NCI-H2107 treated with DMSO at 0.1 percent for 48 hours (cell line): ENCODE measurements around the gene SERPINB8.
A peak's percentile ranks its signal among the peaks of the same experiment; 100 is the strongest.

Experiments used
- DNase-seq: peaks from one replicate; lab custom pipeline; 2025; ENCODE audit not compliant: unreplicated experiment; lab: John Stamatoyannopoulos, UW

SERPINB8 gene

DNA sequence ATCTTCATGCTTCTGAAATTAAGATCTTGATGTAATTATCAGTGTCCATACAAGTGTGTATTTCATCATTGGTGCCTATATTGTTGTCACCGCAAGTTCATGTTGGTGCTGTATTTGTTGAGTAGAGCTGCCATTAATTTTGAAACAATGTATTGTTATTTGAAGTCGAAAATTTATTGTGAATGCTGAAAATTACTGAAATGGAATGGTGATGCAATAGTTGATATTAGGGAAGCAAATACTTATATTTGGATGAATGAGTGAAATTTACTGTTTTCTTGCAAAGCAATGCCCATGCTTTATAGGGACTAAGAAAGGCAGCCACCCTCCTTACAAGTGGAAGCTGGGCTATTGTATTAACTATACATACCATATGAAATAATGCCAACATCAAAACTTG, 41.6 kb downstream of the SERPINB8 start:
- no peak for DNase-seq

DNA sequence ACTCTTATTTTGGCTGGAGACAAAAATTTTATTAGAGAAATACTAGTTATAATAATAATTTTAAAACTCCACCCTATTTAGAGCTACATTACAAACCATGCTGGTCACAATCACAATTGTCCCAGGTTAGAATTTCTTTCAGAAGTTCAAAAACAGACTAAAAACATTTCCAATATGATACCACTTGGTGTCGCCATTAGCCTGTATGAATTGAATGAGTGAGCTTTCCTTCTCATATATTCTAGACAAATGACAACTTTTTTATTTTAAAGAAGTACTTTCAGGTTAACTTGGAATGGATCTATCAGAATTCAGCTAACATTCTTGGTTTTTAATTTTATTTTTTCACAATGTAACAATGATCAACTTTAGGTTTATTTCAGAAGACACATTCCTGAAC, 48.0 kb downstream of the SERPINB8 start:
- DNase-seq, result peak; percentile 36

DNA sequence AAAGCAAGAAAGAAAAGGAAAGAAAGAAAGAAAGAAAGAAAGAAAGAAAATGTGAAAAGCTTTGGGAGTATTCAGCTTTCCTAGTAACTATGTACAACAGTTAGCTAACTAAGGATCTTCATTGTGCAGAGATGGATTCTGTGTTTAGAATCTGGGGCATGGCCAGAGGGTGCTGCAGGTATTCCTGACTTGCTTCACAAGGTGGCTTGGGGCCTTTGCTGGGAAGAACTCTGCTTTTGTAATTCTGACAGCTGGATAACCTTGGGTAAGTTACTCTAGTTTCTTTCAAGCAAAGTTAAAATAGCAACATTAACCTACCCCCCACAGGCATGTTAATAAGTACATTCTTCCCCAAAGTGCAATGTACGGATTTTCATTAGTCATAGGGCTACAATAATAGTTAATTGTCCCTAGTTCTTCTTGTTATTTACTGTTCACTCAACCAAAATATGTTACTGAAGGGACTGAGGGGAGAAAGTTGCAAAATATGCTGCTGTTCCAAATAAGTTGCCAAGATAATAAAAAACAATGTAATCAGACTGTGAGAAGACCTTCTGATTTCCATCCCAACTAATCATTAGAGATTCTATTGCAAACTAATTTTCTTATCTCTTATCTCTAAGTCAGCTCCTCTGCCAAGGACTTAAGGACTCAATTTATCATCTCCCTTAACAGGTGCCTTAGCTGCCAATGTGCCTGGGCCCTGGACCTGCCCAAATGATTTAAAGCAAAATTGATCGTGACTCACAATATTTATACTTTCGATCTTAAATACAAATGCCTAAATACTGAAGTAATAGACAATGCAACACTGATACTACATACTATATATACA, 50.3 kb downstream of the SERPINB8 start:
- no peak for DNase-seq

GRCh38 chr18:64026350-64026749, 56.5 kb downstream of the SERPINB8 start:
- no peak for DNase-seq

GRCh38 chr18:64027931-64028695, 58.2 kb downstream of the SERPINB8 start:
- DNase-seq, result no peak

DNA sequence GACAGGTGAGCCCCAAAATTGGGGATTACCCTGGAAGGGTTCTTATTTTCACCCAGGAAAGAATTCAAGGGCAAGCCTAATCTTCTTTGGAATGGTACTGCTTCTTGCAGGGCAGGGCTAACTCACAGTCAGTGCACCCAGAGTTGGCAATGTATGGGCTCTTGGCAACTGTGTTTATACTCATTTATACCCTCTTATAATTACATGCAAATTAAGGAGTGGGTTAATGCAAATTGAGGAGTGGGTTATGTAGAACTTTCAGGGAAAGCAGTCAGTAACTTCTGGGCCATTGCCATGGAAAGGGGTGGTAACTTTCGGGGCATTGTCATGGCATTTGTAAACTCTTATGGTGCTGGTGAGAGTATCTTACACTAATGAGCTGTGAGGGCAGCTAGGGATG, 59.2 kb downstream of the SERPINB8 start:
- no peak for DNase-seq

GRCh38 chr18:64031411-64031810, 61.5 kb downstream of the SERPINB8 start:
- DNase-seq, result no peak

DNA sequence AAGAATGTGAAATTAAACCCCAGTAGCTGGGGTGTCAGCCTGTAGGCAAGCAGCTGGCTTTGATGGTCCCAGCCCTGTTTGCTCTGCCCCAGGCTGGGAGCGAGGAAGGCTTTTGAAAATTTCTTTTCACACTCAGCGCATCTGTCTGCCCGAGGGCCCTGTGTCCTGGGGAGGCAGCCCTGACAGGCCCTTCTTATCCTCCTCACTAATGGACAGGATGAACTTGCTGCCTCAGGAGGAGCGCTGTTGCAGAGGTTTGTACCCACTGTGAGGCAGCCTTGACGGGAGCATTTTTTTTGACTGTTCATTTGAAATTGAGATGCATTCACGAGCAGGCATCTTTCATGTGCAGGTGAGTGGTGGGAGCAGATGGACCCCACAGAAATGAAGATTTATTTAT, 62.4 kb downstream of the SERPINB8 start:
- no peak for DNase-seq

DNA sequence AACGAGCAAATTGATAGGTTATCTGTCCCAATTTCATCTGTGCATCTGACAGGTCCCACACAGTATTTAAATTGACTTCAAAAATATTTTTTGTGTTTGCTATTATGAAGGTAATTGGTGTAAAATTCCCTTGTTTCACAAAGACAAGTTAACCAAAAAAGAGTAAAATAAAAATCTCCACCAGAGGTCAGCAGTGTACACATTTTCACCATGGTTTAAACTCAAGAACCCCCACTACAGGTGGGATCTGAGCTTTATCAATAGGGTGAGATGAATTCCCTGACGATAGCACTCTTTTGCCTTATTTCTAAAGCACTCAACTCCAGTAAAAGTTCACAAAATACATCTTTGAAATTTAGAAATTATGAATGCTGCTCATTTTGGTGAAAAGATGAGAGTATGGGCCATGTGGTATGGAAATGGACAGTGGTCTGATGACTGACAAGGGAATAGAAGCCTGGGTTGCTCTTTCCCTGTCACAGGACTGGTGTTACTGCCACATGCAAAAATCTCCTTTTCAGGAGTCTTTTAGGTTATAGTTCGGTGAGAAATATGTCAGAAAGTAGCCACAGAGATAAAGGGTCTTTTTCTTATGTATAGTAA, 68.0 kb downstream of the SERPINB8 start:
- peak; percentile 12 for DNase-seq
